LoVo (cell line): ENCODE data around the gene SDHA.

Experiments used
- DNase-seq: peaks from one replicate; pipeline ENCODE4 v3.0.0-alpha.2; 2016; ENCODE audit warnings: low spot score

SDHA gene

GRCh38 chr5:217494-218456 is at the start of gene SDHA, which contains the start of gene CCDC127:
TSS of gene SDHA (plus strand) at chr5:218320. CDS start at chr5:218356, 36 bp downstream.
TSS of gene CCDC127 (minus strand) at chr5:218153. CDS start at chr5:216849, 1,304 bp downstream.
- DNase-seq = peak; percentile 99

DNA sequence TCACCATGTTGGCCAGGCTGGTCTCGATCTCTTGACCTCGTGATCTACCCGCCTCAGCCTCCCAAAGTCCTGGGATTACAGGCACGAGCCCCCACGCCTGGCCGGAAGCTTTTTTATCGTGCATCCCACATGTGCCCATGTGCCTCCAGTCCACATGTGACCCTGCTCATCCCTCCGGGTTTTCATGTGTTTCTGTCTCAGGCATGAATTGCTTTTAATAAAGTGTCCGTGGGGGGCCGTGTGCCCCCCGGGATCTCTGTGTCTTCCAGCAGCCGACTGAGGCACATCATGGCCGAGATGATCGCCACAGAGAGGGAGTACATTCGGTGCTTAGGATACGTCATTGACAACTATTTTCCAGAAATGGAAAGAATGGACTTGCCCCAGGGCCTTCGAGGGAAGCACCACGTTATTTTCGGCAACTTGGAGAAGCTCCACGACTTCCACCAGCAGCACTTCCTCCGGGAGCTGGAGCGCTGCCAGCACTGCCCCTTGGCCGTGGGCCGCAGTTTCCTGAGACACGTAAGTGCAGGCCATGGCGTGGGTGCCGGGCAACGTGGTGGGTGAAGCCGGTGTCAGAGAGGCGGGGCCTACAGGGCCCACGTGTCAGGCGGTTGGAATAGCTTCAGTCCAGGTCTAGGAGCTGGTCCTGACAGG is 48.9 kb upstream of the SDHA start:
- no peak for DNase-seq

GRCh38 chr5:169728-170094 is 48.4 kb upstream of the SDHA start:
- DNase-seq = no peak

DNA sequence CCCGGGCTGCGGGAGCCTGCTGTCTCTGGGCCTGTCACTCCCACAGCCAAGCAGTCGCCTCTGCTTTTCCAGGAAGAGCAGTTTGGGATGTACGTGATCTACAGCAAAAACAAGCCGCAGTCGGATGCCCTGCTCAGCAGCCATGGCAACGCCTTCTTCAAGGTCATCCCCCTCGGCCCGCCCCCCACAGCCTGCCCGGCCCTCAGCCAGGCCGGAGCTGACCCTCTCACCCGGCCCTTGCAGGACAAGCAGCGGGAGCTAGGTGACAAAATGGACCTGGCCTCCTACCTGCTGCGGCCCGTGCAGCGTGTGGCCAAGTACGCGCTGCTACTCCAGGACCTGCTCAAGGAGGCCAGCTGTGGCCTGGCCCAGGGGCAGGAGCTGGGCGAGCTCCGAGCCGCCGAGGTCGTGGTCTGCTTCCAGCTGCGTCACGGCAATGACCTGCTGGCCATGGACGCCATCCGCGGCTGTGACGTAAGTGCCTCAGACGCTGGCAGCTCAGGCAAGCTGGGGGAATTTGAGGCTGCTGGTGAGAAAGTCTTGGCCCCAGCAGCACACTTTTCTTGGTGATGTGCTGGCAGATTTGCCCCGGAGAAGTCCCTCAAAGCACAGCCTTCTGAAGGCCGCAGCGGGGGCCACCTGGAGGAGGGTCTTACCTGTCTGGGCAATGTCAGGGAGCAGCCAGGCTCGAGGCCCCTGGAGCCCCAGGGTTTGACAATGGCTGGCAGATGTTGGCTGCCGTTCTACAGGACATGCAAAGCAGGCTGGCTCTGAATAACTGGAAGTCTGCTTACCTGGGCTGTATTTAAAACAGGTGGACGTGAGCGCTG is 46.9 kb upstream of the SDHA start:
- DNase-seq = no peak

- DNase-seq = no peak
Measured at GRCh38 chr5:171801-172331, 46.3 kb upstream of the SDHA start.

GRCh38 chr5:172421-172820 is 45.7 kb upstream of the SDHA start:
- DNase-seq = no peak

DNA sequence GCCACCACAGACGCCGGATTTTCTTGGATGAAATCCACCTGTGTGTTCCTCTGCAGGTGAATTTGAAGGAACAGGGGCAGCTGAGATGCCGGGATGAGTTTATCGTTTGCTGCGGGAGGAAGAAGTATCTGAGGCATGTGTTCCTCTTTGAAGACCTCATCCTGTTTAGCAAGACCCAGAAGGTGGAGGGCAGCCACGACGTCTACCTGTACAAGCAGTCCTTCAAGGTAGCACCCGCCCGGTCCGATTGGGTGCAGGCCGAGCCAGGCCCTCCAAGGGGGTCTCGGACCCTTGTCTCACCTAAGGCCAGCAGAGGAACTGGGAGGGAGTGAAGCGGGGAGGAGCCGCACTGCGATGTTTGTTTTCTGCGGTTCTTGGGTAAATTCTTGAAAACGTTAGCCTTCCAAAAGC is 45.3 kb upstream of the SDHA start:
- no peak for DNase-seq

- no peak for DNase-seq
Measured at GRCh38 chr5:173392-174290, 44.5 kb upstream of the SDHA start.

GRCh38 chr5:174291-174600 is 43.9 kb upstream of the SDHA start:
- DNase-seq = no peak

- DNase-seq = no peak
Measured at GRCh38 chr5:174876-175465, 43.1 kb upstream of the SDHA start.

- DNase-seq = no peak
Measured at GRCh38 chr5:176296-176823, 41.8 kb upstream of the SDHA start.

DNA sequence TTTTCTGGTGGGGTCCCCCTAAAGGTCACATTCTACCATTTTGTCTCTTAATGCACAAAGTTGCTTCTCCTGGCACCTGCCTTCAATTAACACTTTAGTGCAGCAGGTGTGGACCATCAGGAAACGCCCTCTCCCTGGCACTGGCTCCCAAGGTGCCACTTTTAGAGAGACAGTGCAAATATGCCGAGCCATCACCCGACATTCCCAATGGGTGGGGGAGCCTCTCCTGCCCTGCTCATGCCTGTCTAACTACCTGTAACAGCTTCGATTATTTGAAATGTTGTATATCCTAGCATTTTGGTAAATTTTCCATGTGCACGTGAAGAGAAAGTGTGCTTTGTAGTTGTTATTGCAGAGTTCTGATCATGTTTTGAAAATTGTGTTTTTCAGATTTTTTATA is 40.0 kb upstream of the SDHA start:
- no peak for DNase-seq

DNA sequence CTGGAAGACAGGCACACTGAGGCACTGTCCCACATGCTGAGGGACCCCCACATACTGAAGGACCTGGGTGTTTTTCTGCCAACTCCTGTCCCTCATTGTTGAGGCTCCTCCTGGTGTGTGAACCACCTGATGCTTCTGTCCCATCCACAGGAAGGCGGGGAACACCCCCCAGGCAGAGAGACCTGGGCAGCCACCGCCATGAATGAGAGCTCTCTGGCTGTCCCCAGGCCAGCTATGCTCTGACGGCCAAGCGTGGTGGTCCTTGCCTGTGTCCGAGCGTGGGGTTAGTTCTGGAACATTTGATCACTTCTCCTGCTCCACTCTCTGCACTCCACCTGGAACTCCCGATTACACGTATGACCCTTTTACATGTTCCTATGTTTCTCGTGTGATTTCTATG is 38.7 kb upstream of the SDHA start:
- no peak for DNase-seq

DNA sequence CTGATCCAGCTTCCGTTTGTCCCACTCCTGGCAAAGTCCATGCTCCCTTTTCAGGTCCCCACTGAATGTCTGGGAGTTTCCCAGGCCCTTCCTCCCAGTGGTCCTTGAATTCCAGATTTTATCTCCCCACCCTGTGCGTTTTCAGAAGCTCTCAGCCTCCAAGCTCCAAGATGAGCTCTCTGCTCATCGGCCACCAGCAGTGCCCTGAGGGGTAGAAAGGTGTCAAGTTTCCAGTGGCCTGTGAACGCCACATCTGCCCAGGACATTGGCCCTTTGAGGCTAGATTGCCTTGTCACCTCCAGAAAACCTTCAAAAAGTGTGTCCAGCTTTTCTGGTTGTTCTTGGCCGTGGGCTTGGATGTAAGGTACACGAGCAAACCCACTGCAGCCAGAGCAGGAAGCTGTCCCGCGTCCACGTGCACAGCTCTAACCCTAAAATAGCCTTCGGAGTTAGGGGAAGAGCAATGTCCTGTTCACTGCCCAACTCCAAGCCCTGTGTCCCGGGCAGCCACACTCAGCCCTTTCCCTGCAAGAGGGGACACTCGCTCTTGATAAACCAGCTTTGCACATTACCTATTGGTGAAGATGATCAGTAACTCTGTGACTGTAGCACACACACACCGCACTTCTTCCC is 37.7 kb upstream of the SDHA start:
- DNase-seq = no peak

DNA sequence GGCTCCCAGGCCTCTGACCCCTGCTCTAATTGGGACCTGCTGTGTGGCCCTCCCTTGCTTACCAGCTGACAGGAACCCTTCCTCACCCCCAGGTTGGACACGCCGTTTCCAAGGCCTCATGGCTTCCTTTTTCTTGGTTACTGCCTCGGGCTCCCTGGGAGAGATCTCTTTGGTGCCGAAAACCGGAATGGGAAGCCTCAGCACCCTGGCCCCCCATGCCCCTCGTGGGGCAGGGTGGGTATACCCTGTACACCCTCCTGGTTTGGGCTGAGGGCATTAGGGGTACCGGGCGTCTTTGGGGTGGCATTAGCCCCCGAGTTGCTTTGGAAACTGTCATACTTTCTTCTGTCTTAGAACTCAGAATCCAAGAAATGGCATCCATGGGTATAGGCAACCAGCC is 37.0 kb upstream of the SDHA start:
- DNase-seq = no peak

- DNase-seq = no peak
Measured at GRCh38 chr5:181566-181965, 36.6 kb upstream of the SDHA start.

DNA sequence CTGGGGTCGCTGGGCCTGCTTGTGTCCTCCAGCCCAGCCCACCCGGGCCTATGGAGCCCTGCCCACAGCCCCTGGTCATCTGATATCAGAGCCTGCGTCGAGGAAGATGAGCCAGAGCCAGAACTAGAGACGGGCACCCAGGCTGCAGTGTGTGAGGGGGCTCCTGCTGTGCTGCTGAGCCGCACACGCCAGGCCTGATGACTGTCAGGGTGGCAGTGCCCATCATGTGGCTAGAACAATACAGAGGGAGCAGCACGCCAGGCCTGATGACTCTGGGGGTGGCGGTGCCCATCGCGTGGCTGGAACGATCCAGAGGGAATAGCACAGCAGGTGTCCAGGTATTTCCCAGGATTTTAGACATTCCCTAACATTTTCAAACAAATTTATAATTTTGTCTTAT is 36.0 kb upstream of the SDHA start:
- no peak for DNase-seq

- DNase-seq = no peak
Measured at GRCh38 chr5:184471-184870, 33.6 kb upstream of the SDHA start.

GRCh38 chr5:185095-186070 is 32.7 kb upstream of the SDHA start:
- no peak for DNase-seq
